Stimulated activated CD4-positive, alpha-beta T cell treated with anti-CD3 and anti-CD28 coated beads, TNF-alpha, amount 100 ng/mL, for 4 hours (primary cell): Measurements from ENCODE around the gene MLPH.

Experiments
- DNase-seq, 3 experiments: peaks; one replicate each; pipeline ENCODE4 v3.0.0-alpha.2; 2020; ENCODE audit warnings: low read depth in 3 of 3

MLPH gene

DNA sequence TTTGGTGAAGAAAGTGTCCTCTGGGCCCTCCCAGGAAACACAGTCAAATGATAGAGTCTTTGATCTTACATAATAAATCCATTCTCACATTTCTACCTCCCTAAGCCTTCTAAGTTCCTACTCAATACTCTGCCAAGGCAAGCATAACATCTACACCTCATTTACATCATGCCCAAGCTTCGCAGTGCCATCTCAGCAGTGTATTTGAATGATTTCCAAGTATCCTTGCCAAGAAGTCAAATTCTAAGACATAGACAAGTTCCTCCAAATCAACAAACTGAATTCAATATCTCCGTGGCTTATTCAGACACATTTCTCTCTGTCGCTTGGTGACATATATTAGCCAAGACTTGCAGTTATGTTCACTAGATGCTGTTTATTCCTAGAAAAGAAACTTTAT lies 8.1 kb upstream of the MLPH start:
- DNase-seq: no peak

DNA sequence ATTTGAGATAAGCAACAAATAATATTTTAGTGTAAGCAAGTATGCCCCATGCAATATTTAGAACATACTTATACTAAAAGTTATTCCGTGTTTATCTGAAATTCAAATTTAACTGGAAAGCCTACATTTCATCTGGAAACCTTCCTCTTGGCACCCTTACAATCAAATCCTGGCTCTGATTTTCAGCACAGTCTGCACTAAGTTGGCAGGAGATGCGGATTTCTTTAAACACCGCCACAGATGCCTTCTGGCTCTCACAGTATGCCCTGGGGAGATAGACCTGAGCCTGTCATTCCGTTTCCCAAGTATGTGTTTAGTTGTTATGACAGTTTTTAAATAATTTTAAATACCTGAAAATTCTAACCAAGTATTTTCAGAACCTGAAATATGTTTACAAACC lies 7.3 kb upstream of the MLPH start:
- DNase-seq: no peak

DNA sequence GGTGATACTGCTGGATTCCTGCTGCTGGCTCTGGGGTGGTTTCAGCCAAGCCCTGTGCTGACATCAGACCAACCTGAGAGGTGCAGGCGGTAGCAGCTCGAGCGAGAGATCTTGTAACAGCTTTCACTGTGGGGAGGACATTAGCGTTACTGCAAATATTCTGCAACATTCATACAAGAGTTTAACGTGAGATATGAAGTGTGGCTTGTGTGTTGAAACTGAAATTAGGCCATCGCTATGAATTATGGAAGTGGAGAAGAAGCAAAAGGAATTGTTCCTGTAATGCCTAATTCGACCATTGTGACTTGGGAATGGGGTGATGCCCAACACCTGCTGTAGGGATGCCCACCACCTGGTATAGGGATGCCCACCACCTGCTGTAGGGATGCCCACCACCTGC lies 6.5 kb upstream of the MLPH start:
- no peak for DNase-seq

DNA sequence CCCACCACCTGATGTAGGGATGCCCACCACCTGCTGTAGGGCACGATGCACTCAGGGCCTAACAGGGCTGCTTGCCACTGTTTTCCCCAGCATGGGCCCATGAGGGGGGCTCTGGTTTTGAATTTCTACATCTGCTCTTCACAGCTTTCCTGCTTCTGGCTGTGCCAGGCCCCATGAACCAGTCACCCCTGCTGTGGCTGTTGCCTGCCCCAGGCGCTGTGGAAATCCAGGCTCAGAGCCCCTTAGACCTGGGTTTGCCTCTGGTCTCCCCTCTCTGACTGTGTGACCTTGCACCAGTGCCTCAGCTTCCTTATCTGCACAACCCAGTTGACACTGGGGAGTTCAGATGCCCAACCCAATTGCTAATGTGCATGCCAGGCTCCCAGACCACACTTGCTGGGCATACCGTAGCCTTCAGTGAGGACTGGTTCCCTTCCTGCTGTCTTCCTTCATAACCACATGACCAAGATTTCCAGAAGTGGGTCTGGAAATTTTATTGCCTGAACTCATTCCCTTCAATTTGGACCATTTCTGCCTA lies 6.0 kb upstream of the MLPH start:
- no peak for DNase-seq

DNA sequence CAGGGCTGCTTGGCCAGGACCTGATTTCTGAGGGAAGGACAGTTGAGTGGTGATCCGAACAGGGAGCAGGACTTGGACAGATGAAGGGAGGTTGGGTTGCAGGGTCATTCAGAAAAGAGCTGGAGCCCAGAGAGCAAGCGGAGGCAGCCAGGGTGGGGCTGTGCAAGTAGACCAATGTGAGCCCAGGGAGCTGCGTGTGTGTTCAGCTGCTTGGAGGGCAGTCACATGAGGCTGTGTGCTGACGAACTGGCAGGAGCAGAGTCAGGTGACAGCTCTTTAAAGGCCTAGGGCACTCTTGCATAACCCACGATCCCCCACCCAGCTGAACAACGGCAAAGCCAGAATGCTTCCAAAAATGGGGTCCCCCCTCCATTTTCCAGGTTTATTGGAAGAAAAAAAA lies 4.6 kb upstream of the MLPH start:
- no peak for DNase-seq

DNA sequence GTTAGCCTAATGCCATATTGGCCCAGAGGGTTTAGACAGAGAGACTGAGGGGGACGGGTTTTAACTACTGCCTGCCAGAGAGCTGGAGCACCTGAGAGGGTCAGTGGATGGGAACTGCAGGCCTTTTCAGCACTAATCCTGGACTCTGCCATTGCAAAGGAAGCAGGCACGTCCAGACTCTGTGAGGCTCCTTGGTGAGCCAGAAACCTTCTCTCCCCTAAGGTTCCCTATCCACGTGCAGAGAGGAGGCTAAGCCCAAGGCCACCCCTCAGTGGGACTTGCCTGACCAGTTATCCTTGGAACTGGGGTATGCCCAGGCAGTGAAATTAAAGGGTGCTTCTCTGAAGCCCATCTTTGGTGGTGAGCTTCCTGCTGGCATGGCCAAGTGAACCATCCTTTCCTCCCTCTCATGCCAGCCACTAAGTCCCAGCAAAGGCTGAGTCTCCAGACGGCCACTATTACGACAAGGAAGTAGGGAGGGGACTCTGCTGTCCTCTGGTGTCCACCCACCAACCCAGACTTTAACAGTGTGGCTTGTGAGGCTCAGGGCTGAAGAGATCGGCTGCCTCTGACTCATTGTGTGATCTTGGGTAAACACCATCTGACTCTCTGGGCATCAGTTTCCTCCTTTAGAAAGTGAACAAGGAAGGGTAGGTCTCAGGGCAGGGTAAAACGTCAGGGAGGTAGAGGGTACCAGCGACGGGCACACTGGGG lies 3.9 kb upstream of the MLPH start:
- no peak for DNase-seq

DNA sequence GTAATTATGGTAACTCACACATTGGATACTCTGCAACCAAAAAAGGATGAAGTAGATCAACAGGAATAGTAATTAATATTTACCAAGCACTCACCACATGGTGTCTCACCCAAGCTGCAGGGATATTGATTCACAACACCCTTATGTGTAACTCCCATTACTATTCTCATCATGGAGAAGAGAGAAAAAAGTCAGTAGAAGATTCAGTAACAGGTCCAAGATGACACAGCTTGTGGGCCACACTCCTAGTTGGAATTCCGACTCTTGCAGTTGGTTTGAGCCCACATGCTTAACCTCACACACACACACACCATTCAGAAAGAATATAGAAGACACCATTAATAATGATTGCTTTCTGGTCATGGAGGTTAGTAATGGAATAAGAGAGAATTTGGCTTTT lies 1.7 kb upstream of the MLPH start:
- no peak for DNase-seq

DNA sequence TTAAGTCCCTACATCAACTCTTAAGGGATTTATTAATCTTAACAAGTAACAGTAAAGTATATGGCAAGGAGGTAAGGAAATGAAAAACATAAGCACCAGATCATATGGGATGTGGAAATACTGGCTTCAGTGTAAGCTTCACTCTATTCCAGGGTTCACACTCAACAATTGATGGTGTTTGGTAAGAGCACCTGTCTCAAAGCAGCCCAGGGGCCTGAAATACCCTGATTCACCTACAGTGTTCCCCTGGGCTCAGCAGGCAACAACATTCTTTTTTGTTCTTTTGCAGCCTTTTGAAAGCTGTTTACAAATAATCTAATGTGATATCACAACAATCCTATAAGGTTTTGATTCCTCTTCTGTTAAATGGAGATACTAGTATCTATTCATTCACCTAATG lies 1.2 kb upstream of the MLPH start:
- DNase-seq: no peak

DNA sequence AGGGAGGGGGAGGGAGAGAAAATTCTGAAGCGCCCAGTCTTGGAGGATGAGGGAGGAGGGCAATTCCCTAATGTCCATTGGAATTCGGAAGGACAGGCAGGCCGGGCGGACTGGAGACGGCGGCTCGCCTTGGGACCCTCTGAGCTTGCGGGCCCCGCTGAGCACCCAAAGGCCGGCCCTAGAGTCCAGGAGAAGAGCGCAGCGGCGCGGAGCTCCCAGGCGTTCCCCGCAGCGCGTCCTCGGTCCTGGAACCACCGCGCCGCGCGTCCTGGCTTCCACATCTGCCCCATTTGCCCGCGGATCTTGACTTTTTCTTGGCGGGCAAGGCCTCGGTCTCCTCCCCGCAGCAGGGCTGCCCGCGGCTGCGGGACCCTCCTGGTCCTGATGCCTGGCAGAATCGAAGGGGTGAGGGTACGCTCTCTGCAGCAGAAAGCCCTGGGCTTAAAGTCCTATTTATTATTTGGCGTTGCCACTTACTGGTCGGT lies 675 bp upstream of the MLPH start:
- no peak for DNase-seq

DNA sequence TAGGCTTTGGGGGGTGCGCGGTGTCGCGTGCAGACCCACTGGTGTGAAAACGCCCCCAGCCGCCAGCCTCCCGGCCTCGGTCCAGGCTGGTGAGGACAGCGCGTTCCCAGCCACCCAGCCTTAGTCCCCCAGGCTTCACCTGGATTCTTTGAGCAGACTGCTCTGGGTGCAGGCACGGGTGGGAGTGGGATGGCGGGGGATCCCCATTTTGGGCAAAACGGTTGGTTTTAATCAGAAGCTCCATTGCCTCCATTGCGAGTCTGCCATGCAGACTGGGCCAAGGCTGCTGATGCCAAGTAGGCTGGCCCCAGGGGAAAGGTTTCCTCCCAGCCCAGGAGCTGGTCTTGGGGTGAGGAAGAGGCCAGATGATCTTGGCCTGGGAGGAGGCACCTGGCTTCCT lies 445 bp downstream of the MLPH start:
- DNase-seq: no peak

DNA sequence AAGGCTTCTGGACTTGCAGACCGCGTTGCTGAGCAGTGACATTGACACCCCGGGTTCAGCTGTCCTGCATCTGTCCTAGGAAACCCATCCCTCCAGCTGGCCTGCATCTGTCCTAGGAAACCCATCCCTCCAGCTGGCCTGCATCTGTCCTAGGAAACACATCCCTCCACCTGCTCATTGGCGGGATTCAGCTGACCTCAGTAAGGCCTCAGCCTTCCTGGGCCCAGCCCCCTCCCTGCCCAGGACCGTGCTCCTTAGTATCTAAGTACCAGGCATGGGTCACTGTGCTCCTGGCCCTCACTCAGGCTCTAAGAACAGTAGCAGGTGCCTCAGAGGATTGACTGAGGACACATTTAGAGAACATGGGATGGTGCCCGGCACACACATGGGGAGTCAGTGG lies 1.2 kb downstream of the MLPH start:
- DNase-seq: no peak

DNA sequence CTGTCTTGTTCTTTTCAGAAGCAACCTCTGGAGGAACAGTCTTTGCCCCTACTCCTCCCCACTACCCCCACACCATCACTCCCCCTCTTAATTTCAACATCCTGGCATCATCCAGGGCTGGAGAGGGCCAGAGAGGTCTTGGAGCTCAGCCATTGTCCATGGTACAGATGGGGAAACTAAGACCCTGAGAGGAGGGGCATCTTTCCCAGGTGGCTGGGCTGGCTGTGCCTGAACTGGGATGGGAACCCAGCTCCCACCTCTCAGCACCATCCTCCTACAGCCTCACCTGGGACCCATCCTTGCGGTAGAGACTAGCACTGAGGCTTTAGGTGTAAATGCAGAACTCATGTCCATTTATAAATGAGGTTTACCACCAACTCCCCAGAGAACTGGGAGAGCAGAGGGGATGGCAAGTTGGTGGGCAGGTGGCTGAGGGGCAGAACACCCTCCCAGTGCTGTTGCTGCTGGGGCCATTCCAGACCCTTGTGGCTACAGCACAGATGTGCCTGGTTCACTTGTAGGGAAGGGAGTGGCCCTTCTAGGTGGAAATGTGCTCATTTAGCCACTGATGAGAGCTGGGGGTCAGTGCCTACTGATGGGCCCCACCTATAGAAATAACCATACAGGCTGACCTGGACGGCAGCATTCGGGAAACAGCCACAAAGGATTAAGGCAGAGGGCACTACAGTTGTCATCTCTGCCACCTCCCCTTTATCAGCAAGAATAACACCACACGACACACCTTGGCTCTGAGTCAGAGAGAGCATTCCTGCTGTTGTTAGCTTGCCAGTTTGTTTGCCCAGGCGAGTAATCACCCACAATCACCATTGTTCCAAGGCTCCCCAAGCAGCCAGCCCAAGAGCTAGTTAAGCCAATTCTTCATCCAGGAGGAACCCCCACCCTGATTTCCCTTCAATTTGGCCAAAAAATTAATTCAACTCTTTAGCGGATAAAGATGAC lies 2.1 kb downstream of the MLPH start:
- no peak for DNase-seq

DNA sequence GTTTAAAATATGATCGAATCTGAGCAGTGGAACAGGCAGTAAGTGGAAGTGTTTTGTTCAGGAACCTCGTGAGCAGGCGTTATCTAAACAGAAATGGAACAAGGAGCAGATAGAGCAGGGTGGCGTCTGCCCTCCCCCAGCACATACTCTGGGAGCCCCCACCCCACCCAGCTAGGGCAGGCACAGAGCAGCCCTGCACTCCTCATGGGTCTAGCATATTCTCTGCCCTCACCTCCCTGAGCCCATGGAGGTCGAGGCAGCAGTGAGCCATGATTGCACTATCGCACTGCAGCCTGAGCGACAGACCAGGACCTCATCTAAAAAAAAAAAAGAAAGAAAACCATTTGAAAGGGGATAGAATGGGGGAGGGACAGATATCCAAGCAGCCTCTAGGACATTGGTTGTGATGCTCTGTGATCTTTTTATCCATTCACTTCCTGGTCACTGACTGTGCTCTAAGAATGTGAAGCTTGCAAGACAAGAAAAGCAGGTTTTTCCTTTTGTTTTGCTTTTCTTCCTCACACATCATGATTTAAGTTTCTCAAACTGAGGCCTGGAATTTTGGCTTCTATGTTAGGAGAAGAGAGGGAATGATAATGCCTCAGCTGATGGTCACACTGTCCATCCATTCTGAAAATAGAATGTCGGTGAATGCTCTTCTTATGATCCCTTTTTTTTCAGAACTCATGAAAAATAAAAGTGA lies 3.1 kb downstream of the MLPH start:
- DNase-seq: no peak

DNA sequence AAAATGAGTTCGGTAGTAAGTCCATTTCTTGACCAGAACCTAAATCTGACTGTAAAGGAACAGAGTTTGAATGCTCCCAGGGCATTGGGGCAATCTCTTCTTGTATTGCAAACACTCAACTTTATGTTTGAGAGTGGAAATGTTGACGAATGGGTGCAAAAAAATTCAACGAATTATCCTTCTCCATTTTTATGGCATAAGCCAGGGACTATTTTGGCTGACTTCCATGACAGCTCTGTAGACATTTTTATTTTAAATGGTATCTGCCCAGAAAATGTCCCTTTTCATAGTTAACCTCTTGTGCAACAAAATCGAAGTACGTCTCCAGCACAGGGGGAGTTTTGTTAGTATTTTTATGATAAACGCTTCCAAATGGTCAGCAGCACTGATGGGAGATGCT lies 3.7 kb downstream of the MLPH start:
- DNase-seq: no peak

DNA sequence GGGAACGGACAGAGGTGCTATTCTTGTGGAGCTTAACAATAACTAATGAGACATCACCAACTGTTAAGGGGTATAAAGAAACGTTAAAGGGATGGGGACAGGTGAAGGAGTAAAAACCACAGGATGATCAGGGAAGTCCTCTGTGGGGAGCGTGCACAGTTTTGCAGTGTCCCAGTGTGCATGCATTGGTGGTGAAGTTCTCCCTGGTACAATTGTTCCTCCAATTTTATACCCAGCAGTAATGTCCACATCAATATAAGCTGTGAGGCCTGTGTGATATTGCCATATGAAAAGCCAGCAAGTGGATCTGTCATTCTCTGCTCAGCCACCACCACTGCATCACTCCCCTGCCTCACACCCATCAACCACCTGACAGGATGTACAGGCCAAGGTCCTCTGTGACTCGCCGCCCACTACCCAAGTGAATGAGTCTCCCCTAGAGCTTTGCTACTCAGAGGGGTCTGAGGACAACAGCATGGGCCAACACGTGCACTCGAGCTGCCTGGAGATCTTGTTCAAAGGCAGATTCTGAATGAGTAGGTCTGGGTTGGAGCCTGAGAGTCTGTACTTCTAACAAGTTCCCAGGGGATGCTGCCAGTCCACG lies 4.6 kb downstream of the MLPH start:
- DNase-seq: no peak

DNA sequence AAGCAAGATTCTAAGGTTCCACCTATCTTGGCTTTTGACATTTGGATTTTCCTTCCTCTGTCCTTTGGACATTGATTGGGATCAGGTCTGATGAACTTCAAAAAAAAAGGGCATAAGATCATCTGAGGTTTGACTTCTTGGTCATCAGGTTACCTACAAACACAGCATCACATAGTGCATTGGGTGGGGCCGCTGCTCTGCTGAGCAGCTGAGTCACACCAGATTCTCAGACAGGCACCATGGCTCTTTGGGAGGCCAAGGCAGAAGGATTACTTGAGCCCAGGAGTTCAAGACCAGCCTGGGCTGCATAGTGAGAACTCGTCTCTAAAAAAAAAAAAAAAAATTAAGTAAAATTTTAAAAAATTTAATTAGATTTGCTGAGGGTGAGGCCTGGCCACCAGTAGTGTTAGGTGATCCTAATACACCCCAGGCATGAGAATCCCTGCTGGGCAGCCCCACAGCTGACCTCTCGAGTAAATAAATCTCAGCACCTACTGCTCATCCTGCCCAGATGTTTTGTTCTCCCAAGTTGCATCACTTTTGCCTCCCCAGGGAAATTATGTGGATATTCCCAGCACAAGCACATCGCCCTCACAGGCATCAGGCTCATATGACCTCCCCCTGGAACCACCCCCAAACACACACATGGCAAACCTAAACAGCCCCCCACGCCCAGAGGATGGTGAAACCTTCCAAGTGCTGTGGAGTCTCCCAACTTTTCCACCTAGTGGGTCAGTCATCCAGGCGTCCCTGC lies 5.3 kb downstream of the MLPH start:
- no peak for DNase-seq

DNA sequence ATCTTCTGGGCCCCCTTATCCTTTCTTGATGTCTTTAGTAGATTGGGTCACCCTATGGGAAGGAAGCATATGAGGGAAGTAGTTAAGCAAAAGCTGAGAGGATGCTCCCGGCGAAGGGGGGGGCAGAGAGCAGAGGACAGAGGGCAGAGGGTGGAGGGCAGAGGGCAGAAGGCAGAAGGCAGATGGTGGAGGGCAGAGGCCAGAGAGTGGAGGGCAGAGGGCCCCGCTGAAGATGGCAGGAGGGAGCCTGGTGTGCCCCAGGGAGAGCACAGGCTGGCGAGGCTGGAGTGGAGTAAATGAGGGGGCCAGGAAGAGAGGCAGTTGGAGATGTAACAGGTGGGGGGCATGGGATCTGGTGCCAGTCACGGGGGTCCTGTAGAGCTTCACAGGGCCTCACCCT lies 7.0 kb downstream of the MLPH start:
- no peak for DNase-seq

DNA sequence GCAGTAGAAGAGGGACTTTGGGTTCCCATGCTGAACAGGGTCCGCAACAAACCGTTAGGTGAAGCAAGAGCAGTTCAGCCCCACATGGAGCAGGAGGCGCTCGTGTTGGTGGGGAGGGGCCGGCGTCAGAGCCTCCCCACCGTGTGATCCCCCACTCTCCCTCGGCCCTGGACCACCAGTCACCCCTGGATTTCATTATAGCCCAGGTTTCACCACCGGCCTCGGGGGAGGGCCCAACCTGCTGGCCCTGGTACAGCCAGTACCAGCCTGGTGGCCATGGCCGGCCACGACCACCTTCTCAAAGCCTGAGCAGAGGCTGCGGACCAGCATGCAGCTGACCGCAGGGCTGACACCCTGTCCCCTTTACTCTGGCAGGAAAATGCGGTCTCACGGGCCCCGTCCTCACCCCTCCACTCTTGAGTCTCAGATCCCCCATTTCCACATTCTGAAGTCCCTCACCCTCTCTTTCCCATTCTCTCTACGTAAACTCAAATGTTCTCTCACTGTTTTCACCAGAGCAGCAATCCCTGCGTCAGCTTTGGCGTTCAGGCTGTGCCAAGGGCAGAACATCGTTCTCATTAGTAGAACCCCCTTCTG lies 8.6 kb downstream of the MLPH start:
- no peak for DNase-seq

DNA sequence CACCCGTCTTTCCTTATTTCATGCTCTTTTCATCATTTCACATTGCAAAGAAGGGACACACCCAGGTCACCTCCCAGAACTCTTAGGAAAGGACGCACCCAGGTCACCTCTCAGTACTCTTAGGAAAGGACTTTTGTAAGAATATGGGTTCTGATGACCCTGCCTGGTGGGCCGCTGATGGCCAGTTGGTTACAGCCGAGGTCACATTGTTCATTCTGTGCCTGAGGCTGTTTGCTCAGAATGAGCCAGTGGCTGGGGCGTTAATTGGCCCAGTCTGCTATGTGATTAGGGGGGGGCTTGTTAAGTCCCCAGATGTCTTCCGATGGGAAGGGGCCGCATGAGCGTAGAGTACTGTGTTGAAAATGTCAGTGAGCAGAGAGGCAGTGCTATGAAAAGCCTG lies 9.4 kb downstream of the MLPH start:
- DNase-seq: no peak

DNA sequence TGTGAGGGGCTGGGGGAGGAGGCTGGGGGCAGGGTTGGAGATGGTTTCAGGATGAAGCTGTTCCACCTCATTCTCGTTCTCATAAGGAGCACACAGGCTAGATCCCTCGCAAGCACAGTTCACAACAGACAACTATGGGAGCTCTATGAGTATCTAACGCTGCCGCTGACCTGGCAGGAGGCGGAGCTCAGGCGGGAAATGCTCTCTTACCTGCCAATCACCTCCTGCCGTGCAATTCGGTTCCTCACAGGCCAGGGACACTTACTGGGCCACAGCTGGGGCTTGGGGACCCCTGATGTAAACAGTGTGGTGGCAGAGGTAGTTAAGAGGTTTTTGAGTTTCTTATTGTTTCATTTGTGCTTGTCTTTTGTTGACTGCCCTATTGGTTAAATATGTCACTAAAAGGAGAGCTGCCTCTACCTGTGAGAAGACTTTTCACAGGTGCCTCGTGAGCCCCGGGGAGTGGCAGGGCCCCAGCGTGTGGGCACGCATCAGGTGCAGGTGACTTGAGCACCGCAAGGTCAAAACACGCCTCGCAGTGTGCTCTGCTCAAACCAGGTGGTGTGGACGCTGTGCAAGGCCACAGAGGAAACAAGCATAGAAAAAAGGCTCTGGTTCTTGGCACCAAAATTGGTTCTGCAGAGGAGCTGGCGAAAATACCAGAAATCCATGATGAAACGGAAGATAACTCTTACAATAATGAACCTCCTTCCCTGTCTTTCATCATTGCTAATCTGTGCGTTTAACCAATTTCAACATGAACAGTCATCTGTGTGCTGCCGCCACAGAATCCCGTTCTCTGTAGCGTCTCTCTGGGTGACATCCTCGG lies 10.2 kb downstream of the MLPH start:
- no peak for DNase-seq
